ENCODE data around the gene SLC17A3.

The SLC17A3 gene

GRCh38 chr6:25889877-25890853, 16.1 kb upstream of the SLC17A3 start:
- DNase-seq (ENCODE audit: low read depth in 2 of 2) = no peak

- DNase-seq (ENCODE audit: low read depth in 2 of 2) = no peak
Observed at GRCh38 chr6:25888626-25889025, 14.6 kb upstream of the SLC17A3 start.

- DNase-seq (ENCODE audit: low read depth in 2 of 2) = no peak
Observed at GRCh38 chr6:25886066-25886465, 12.0 kb upstream of the SLC17A3 start.

GRCh38 chr6:25883991-25884390, 9.9 kb upstream of the SLC17A3 start:
- no peak for DNase-seq (ENCODE audit: low read depth in 2 of 2)

GRCh38 chr6:25883536-25883935, 9.5 kb upstream of the SLC17A3 start:
- DNase-seq (ENCODE audit: low read depth in 2 of 2) = no peak

- DNase-seq (ENCODE audit: low read depth in 2 of 2) = peak; percentile 13 to 26
Observed at GRCh38 chr6:25882051-25882496, 8.0 kb upstream of the SLC17A3 start.

GRCh38 chr6:25880601-25881000, 6.6 kb upstream of the SLC17A3 start:
- DNase-seq (ENCODE audit: low read depth in 2 of 2) = no peak

- no peak for DNase-seq (ENCODE audit: low read depth in 2 of 2)
Observed at GRCh38 chr6:25878721-25879322, 4.8 kb upstream of the SLC17A3 start.

- DNase-seq (ENCODE audit: low read depth in 2 of 2) = no peak
Observed at GRCh38 chr6:25875926-25876602, 2.0 kb upstream of the SLC17A3 start.

- no peak for DNase-seq (ENCODE audit: low read depth in 2 of 2)
Observed at GRCh38 chr6:25875563-25875905, 1.5 kb upstream of the SLC17A3 start.

- DNase-seq (ENCODE audit: low read depth in 2 of 2) = no peak
Observed at GRCh38 chr6:25874822-25875562, 949 bp upstream of the SLC17A3 start.

GRCh38 chr6:25872814-25873213, 1.2 kb downstream of the SLC17A3 start:
- DNase-seq (ENCODE audit: low read depth in 2 of 2) = no peak

- no peak for DNase-seq (ENCODE audit: low read depth in 2 of 2)
Observed at GRCh38 chr6:25869840-25870239, 4.2 kb downstream of the SLC17A3 start.

GRCh38 chr6:25868436-25869183, 5.4 kb downstream of the SLC17A3 start:
- no peak for DNase-seq (ENCODE audit: low read depth in 2 of 2)

- DNase-seq (ENCODE audit: low read depth in 2 of 2) = no peak
Observed at GRCh38 chr6:25866011-25866410, 8.0 kb downstream of the SLC17A3 start.

- DNase-seq (ENCODE audit: low read depth in 2 of 2) = no peak
Observed at GRCh38 chr6:25863360-25863759, 10.7 kb downstream of the SLC17A3 start.

- no peak for DNase-seq (ENCODE audit: low read depth in 2 of 2)
Observed at GRCh38 chr6:25862199-25862598, 11.8 kb downstream of the SLC17A3 start.

GRCh38 chr6:25852756-25853155, 21.3 kb downstream of the SLC17A3 start:
- DNase-seq (ENCODE audit: low read depth in 2 of 2) = no peak

- no peak for DNase-seq (ENCODE audit: low read depth in 2 of 2)
Observed at GRCh38 chr6:25851961-25852360, 22.1 kb downstream of the SLC17A3 start.

GRCh38 chr6:25844518-25844917, 29.5 kb downstream of the SLC17A3 start:
- DNase-seq (ENCODE audit: low read depth in 2 of 2) = no peak

- DNase-seq (ENCODE audit: low read depth in 2 of 2) = peak; percentile 4
Observed at GRCh38 chr6:25842526-25842925, 31.5 kb downstream of the SLC17A3 start.
